GM12878 (cell line): ENCODE results near the gene GLIPR1L1. TPM values are rescaled to one million over a fixed set of nuclear protein-coding genes. Genes with fewer than 3 reads are reported as not detected.

Source experiments
- ATAC-seq: fragments of 200-7000 bp; cut with Tn5 transposase; 3 replicates; pipeline ENCODE4 v1.9.1; 2020; ENCODE audit warnings: mild to moderate bottlenecking, moderate library complexity
- BruUV-seq: library from RNA; stranded (reverse); fragments of 400-500 nt; replicated peaks from 2 replicates; lab custom pipeline; 2021; lab: Mats Ljungman, UMichigan
- CTCF ChIA-PET: fragments of 300-600 bp; sonication (Branson Sonifier 250); formaldehyde crosslinking; extraction: SDS; loops from one replicate; lab custom pipeline; 2021; ENCODE audit warnings: inconsistent platforms; lab: Yijun Ruan, JAX
- POLR2A ChIA-PET: fragments of 350-600 bp; formaldehyde crosslinking; extraction: SDS; loops from one replicate; lab custom pipeline; 2021; ENCODE audit warnings: inconsistent platforms; lab: Charles Lee
- RAD21 ChIA-PET: fragments of 300-600 bp; sonication (Branson Sonifier 250); formaldehyde crosslinking; loops from one replicate; lab custom pipeline; 2023; ENCODE audit warnings: antibody characterized with exemption; ENCODE audit not compliant: unreplicated experiment; lab: Charles Lee
- SMC1A ChIA-PET: fragments of 300-600 bp; sonication (Branson Sonifier 250); formaldehyde crosslinking; loops from one replicate; lab custom pipeline; 2023; ENCODE audit not compliant: unreplicated experiment, uncharacterized antibody; lab: Charles Lee
- DNase-seq: peaks from one replicate; pipeline ENCODE4 v3.0.0-alpha.2; 2011; ENCODE audit warnings: low read depth, low spot score
- FAIRE-seq: peaks from 3 replicates; lab custom pipeline; 2011; peaks lifted over from hg19 to GRCh38; lab: Jason Lieb, UNC
- H2AFZ ChIP-seq: 2 replicates; pipeline ENCODE4 v1.6.0; 2011; ENCODE audit warnings: low read depth, low read length, control low read depth; ENCODE audit not compliant: control insufficient read depth
- H3K27ac ChIP-seq: 2 replicates; pipeline ENCODE4 v1.5.1; 2011; ENCODE audit warnings: control low read depth; ENCODE audit not compliant: control insufficient read depth, insufficient read depth
- H3K27me3 ChIP-seq, 2 experiments: replicated peaks in 1 of 2; 2 replicates each; pipeline versions ENCODE4 v1.6.0 to v1.6.1; 2011; ENCODE audit warnings: low read length in 1 of 2; ENCODE audit not compliant: control insufficient read depth in 2 of 2, insufficient read depth in 2 of 2
- H3K36me3 ChIP-seq, 2 experiments: 2 replicates each; pipeline ENCODE4 v1.5.1; 2011; ENCODE audit warnings: low read length in 1 of 2; ENCODE audit not compliant: control insufficient read depth in 2 of 2, insufficient read depth in 2 of 2
- H3K4me1 ChIP-seq: 2 replicates; pipeline ENCODE4 v1.6.1; 2011; ENCODE audit warnings: mild to moderate bottlenecking, low read length, moderate library complexity, mixed read lengths; ENCODE audit not compliant: control insufficient read depth, insufficient read depth
- H3K4me2 ChIP-seq: 2 replicates; pipeline ENCODE4 v1.6.0; 2011; ENCODE audit warnings: control low read depth; ENCODE audit not compliant: control insufficient read depth, insufficient read depth
- H3K4me3 ChIP-seq: fragments of 200-600 bp; sonication (generic); 2 replicates; pipeline ENCODE4 v1.5.1; 2016
- H3K79me2 ChIP-seq: 2 replicates; pipeline ENCODE4 v1.6.0; 2011; ENCODE audit warnings: low read length; ENCODE audit not compliant: control insufficient read depth, insufficient read depth
- H3K9ac ChIP-seq: 2 replicates; pipeline ENCODE4 v1.8.0; 2011; ENCODE audit warnings: low read length, control low read depth, mixed read lengths; ENCODE audit not compliant: control insufficient read depth, insufficient read depth
- H3K9me3 ChIP-seq: replicated peaks from 3 replicates; pipeline ENCODE4 v1.5.1; 2011; ENCODE audit warnings: mild to moderate bottlenecking, low read length; ENCODE audit not compliant: control insufficient read depth, insufficient read depth
- H4K20me1 ChIP-seq: 2 replicates; pipeline ENCODE4 v1.6.0; 2011; ENCODE audit not compliant: control insufficient read depth, insufficient read depth
- ETV6 ChIP-seq, 2 experiments: fragments of 450-650 bp in 1 of 2; IDR thresholded peaks in 1 of 2; conservative IDR thresholded peaks in 1 of 2; 2 replicates each; pipeline ENCODE4 v1.6.1; 2014; ENCODE audit warnings: antibody characterized with exemption in 1 of 2, borderline replicate concordance in 1 of 2, low read depth in 1 of 2, mild to moderate bottlenecking in 1 of 2, moderate library complexity in 1 of 2
- KDM1A ChIP-seq: fragments of 200-600 bp; sonication (generic); IDR thresholded peaks from 2 replicates; pipeline ENCODE4 v1.6.1; 2016; ENCODE audit warnings: borderline replicate concordance
- RAD21 ChIP-seq: IDR thresholded peaks from 2 replicates; pipeline ENCODE4 v1.6.1; 2011; ENCODE audit warnings: mild to moderate bottlenecking, low read depth, low read length, moderate library complexity; ENCODE audit not compliant: insufficient read depth
- RB1 ChIP-seq: fragments of 450-650 bp; formaldehyde crosslinking; IDR thresholded peaks from 2 replicates; pipeline ENCODE4 v1.6.1; 2017; ENCODE audit warnings: mild to moderate bottlenecking, borderline replicate concordance
- RBBP5 ChIP-seq: fragments of 200-600 bp; sonication (generic); conservative IDR thresholded peaks from 2 replicates; pipeline ENCODE4 v1.6.1; 2016
- ZNF384 ChIP-seq: IDR thresholded peaks from 2 replicates; pipeline ENCODE4 v1.6.1; 2012; ENCODE audit warnings: low read depth, mild to moderate bottlenecking, low read length, improper control_type of control experiment, borderline replicate concordance
- ZNF622 ChIP-seq: fragments of 450-650 bp; IDR thresholded peaks from 2 replicates; pipeline ENCODE4 v1.6.1; 2017; ENCODE audit warnings: mild to moderate bottlenecking, inconsistent platforms
- WGBS: methylation state at CpG from one replicate; pipeline ENCODE4 v1.1.6; 2016; ENCODE audit warnings: low lambda C conversion rate; ENCODE audit not compliant: insufficient replicate concordance, insufficient coverage; ENCODE audit errors: missing lambda C conversion rate; 5-methylcytosine and 5-hydroxymethylcytosine counted together
- in situ Hi-C: fragments of 300-500 bp; cut with MboI; formaldehyde crosslinking; loops from 9 replicates; pipeline ENCODE4 v1.14.3; 2018; ENCODE audit warnings: mixed read lengths
- intact Hi-C: fragments of 100-400 bp; cut with micrococcal nuclease; formaldehyde crosslinking; loops from one replicate; pipeline ENCODE4 v1.14.2; 2022; ENCODE audit not compliant: unreplicated experiment
- polyA plus RNA-seq, 11 experiments: library from polyadenylated mRNA; depleted of rRNA in 4 of 11; unstranded in 6 of 11; stranded (reverse) in 5 of 11; fragments of >200 nt; fragmentation: Nextera tagmentation in 4 of 11; fragmentation: Illumina TruSeq in 1 of 11; extraction: Ambion mirVana in 4 of 11; extraction: Trizol in 1 of 11; gene quantifications; 1 replicate in 1 of 11; 2 replicates in 10 of 11; pipeline versions ENCODE4 v1.2.1 to v1.2.3, GENCODE V29; 2011 to 2016; ENCODE audit warnings: inconsistent platforms in 2 of 11, missing spikeins in 2 of 11, low read depth in 1 of 11
- total RNA-seq, 4 experiments: library from RNA; depleted of rRNA in 3 of 4; stranded (reverse); fragments of >200 nt in 3 of 4; fragmentation: Illumina TruSeq in 1 of 4; extraction: Trizol in 1 of 4; gene quantifications; 2 replicates each; pipeline versions ENCODE4 v1.2.1 to v1.2.3, GENCODE V29; 2013 to 2021
- TF ChIP-seq, protein P1 (sequence below): IDR thresholded peaks from 2 replicates; pipeline ENCODE4 v1.6.1; 2012; ENCODE audit warnings: low read length, inconsistent platforms
- TF ChIP-seq, protein P2 (sequence below): fragments of 450-650 bp; conservative IDR thresholded peaks from 2 replicates; pipeline ENCODE4 v1.6.1; 2017; ENCODE audit warnings: mild to moderate bottlenecking, moderate library complexity

Gene GLIPR1L1
- total and polyA plus RNA-seq, 10 of the 15 experiments (the other 5 are each of a cell fraction or from before 2014, with no cell fraction given), result 0.10 to 0.47 (median 0.13) TPM; not detected in 7

- TF ChIP-seq ETV6 (conservative IDR thresholded peaks at IDR 0.05 in 1 of 2, IDR thresholded peaks at IDR 0.05 in 1 of 2; ENCODE audit: borderline replicate concordance in 1 of 2, low read depth in 1 of 2), result no peak
- no peak for TF ChIP-seq RBBP5
- no peak for TF ChIP-seq ZNF622
- TF ChIP-seq RB1, result no peak
- TF ChIP-seq, protein P1, sequence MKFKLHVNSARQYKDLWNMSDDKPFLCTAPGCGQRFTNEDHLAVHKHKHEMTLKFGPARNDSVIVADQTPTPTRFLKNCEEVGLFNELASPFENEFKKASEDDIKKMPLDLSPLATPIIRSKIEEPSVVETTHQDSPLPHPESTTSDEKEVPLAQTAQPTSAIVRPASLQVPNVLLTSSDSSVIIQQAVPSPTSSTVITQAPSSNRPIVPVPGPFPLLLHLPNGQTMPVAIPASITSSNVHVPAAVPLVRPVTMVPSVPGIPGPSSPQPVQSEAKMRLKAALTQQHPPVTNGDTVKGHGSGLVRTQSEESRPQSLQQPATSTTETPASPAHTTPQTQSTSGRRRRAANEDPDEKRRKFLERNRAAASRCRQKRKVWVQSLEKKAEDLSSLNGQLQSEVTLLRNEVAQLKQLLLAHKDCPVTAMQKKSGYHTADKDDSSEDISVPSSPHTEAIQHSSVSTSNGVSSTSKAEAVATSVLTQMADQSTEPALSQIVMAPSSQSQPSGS, result no peak
Observed at GRCh38 chr12:75288860-75289259, 45.6 kb upstream of the GLIPR1L1 start (continued).

- no peak for ATAC-seq
- Histone ChIP-seq H3K9ac (no peak overlapping the region), H3K27me3 (no peaks in the 10 kb centered on the region), H2AFZ (no peak overlapping the region), H3K79me2 (no peaks in the 10 kb centered on the region), H3K4me1 (no peaks in the 10 kb centered on the region), H4K20me1 (no peaks in the 10 kb centered on the region), H3K36me3 (no peaks in the 10 kb centered on the region), H3K4me3 (no peak overlapping the region), H3K27ac (no peak overlapping the region), H3K9me3 (no peaks in the 10 kb centered on the region), H3K4me2 (no peak overlapping the region)
- TF ChIP-seq ZNF384 (no peak), RAD21 (peak; percentile 46; the same call in 1 of the 2 replicates), KDM1A (no peak)
- TF ChIP-seq, protein P2, sequence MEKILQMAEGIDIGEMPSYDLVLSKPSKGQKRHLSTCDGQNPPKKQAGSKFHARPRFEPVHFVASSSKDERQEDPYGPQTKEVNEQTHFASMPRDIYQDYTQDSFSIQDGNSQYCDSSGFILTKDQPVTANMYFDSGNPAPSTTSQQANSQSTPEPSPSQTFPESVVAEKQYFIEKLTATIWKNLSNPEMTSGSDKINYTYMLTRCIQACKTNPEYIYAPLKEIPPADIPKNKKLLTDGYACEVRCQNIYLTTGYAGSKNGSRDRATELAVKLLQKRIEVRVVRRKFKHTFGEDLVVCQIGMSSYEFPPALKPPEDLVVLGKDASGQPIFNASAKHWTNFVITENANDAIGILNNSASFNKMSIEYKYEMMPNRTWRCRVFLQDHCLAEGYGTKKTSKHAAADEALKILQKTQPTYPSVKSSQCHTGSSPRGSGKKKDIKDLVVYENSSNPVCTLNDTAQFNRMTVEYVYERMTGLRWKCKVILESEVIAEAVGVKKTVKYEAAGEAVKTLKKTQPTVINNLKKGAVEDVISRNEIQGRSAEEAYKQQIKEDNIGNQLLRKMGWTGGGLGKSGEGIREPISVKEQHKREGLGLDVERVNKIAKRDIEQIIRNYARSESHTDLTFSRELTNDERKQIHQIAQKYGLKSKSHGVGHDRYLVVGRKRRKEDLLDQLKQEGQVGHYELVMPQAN, result no peak
- CTCF ChIA-PET, result interaction anchor here (0.8 to 1.7 kb wide), 4 partner anchors 8 to 600 kb away, joined by 3 to 6 read pairs (median 4); no protein-coding TSS in a partner anchor
- intact Hi-C loops, result loop anchor here (1.0 to 10.0 kb wide), 2 partner anchors 485 to 600 kb away; no protein-coding TSS in a partner anchor
- WGBS, result 79% methylated on average over 1 of the region's 1 CpG
- no peak for FAIRE-seq
- BruUV-seq, result no TSS peak
- no peak for DNase-seq
- RAD21 ChIA-PET, result interaction anchor here (1.2 to 2.0 kb wide), 2 partner anchors 202 to 598 kb away, joined by 4 to 5 read pairs; no protein-coding TSS in a partner anchor
- POLR2A ChIA-PET, result no interaction called here
- SMC1A ChIA-PET, result interaction anchor here (0.8 to 1.4 kb wide), 3 partner anchors 16 to 601 kb away, joined by 3 to 4 read pairs (median 3); no protein-coding TSS in a partner anchor
- in situ Hi-C loops, result no loop called here
Observed at GRCh38 chr12:75289753-75290152, 44.7 kb upstream of the GLIPR1L1 start.
